CD4-positive, alpha-beta T cell treated with Interleukin-10 for 1 hour (primary cell): ENCODE data around the gene TEX2.
"Not testable (repeated sequence)": the region's sequence is repeated elsewhere in the genome, so short reads cannot be mapped to it uniquely, and the experiment has no call there.

Experiments
- DNase-seq: peaks from one replicate; pipeline ENCODE4 v3.0.0-alpha.2; 2020

Gene TEX2

GRCh38 chr17:64178011-64178825 is 84.8 kb downstream of the TEX2 start:
- no peak for DNase-seq

GRCh38 chr17:64177311-64178010 is 85.6 kb downstream of the TEX2 start:
- DNase-seq, result no peak

- DNase-seq, result no peak
Observed at GRCh38 chr17:64176556-64176955, 86.5 kb downstream of the TEX2 start.

- peak; percentile 11 for DNase-seq
Observed at GRCh38 chr17:64174686-64175456, 88.2 kb downstream of the TEX2 start.

GRCh38 chr17:64173646-64174045 is 89.4 kb downstream of the TEX2 start:
- DNase-seq, result no peak

- no peak for DNase-seq
Observed at GRCh38 chr17:64172510-64172909, 90.5 kb downstream of the TEX2 start.

- no peak for DNase-seq
Observed at GRCh38 chr17:64171041-64171440, 92.0 kb downstream of the TEX2 start.

- no peak for DNase-seq
Observed at GRCh38 chr17:64170286-64170685, 92.8 kb downstream of the TEX2 start.

GRCh38 chr17:64167666-64168065 is 95.4 kb downstream of the TEX2 start:
- DNase-seq, result not testable (repeated sequence)

GRCh38 chr17:64166876-64167275 is 96.2 kb downstream of the TEX2 start:
- DNase-seq, result no peak

GRCh38 chr17:64165347-64165746 is 97.7 kb downstream of the TEX2 start:
- DNase-seq, result no peak

- no peak for DNase-seq
Observed at GRCh38 chr17:64164596-64165285, 98.3 kb downstream of the TEX2 start.

GRCh38 chr17:64163468-64163867 is 99.6 kb downstream of the TEX2 start:
- DNase-seq, result no peak

- DNase-seq, result no peak
Observed at GRCh38 chr17:64162554-64162953, 100.5 kb downstream of the TEX2 start.

GRCh38 chr17:64161380-64162176 is 101.5 kb downstream of the TEX2 start:
- no peak for DNase-seq

- no peak for DNase-seq
Observed at GRCh38 chr17:64160378-64160777, 102.7 kb downstream of the TEX2 start.

- no peak for DNase-seq
Observed at GRCh38 chr17:64158831-64159590, 104.0 kb downstream of the TEX2 start.

GRCh38 chr17:64158406-64158805 is 104.7 kb downstream of the TEX2 start:
- DNase-seq, result no peak

- no peak for DNase-seq
Observed at GRCh38 chr17:64157669-64158180, 105.3 kb downstream of the TEX2 start.

GRCh38 chr17:64156670-64157069 is 106.4 kb downstream of the TEX2 start:
- DNase-seq, result no peak
